Stimulated activated naive CD8-positive, alpha-beta T cell treated with anti-CD3 and anti-CD28 coated beads, Interleukin-15, Interleukin-2, amounts not matched to agents 100 U/mL and 50 U/mL, for 24 hours (primary cell): ENCODE data around the gene PTGIS.
"Not testable (repeated sequence)": the region's sequence is repeated elsewhere in the genome, so short reads cannot be mapped to it uniquely, and the experiment has no call there.

Source experiments
- ATAC-seq: fragments of 150-1000 bp; cut with Tn5 transposase; one replicate; pipeline ENCODE4 v1.10.0; 2021
- DNase-seq: peaks from one replicate; pipeline ENCODE4 v3.0.0; 2021

PTGIS gene

DNA sequence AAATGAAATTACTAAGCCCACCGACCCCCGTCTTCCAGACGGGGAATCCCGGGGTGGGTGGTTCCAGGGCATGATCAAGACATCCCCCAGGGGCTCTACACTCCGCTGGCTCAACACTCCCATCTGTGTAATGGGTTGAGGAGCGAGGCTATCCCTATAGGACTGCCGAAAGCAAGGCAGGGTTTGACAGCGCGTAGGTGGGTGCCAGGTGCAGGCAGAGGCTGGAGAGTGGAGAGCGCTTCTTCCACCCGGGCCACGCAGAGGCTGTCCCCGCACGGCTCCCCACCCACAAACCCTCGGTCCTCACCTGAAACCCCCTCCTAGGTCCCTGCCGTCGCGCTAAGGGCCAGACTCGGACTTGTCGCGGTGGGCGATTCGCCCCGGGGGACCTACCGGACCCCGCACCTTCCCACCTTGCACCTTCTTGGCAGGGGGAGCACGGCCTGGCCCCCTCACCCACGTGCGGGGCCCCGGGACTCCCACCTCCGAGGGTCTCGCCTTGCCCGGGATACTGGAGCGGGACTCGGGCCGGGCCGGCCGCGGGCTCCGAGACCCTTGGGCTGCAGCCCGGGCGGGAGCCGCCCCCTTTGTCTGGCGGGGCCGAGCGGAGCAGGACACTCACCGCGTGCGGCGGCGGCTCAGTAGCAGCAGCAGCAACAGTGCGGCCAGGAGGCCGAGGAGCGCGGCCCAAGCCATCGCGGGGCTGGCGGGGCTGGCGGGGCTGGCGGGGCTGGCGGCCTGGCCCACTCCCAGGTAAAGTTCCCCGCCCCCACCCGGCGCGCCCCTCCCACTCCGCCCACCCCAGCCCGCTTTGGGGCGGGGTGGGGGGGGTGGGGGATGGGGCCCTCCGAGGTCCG lies at the start of gene PTGIS:
PTGIS (minus strand) TSS at position 717 of the 857 bp plus-strand sequence; CDS start at position 696, 21 bp downstream.
- no peak for DNase-seq

DNA sequence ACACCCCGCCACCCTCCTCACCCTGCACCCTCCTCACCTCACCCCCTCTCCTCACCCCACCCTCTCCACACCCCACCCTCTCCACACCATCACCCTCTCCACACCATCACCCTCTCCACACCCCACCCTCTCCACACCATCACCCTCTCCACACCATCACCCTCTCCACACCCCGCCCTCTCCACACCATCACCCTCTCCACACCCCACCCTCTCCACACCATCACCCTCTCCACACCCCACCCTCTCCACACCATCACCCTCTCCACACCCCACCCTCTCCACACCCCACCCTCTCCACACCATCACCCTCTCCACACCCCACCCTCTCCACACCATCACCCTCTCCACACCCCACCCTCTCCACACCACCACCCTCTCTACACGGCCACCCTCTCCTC lies 49.5 kb upstream of the PTGIS start:
- not testable (repeated sequence) for ATAC-seq, DNase-seq

More for the DNA sequence above, at the start of gene PTGIS:
- ATAC-seq, result peak; percentile 33

DNA sequence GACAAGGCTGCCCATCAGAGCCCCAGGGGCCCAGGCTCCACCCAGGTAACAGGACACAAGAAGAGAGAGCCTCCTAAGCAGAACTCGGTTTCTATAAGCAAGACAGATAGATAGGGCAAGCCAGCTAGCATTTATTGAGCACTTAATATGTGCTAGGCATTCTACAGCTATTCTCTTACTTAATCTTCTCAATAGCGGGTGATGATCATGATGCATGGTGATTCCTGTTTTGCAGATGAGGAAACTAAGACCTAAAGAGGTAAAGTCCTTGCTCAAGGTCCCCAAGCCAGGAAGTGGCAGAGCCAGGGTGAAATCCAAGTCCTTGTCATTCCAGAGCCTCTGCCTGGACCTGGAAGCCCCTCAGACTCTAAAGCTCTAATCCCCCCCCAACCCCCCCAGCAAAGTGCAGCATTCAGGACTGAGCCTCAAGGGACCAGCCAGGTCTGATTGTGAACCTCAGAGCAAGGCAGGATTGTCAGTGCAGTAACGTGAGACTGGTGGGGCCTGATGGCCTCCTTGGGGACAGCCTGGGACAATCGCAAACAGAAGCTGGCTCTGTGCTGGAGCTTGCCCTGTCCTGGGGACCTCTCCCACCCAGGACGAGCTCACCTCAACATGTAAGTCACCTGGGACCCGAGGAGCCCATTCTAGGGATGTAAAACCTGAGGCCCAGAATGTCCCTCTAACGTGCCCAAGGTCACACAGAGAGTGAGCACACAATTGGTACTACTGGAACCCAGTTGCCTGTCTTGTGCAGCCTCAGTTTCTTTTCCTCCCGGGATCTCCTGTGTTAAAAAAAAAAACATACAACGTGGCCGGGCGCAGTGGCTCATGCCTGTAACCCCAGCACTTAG lies 48.4 kb upstream of the PTGIS start:
- no peak for DNase-seq

DNA sequence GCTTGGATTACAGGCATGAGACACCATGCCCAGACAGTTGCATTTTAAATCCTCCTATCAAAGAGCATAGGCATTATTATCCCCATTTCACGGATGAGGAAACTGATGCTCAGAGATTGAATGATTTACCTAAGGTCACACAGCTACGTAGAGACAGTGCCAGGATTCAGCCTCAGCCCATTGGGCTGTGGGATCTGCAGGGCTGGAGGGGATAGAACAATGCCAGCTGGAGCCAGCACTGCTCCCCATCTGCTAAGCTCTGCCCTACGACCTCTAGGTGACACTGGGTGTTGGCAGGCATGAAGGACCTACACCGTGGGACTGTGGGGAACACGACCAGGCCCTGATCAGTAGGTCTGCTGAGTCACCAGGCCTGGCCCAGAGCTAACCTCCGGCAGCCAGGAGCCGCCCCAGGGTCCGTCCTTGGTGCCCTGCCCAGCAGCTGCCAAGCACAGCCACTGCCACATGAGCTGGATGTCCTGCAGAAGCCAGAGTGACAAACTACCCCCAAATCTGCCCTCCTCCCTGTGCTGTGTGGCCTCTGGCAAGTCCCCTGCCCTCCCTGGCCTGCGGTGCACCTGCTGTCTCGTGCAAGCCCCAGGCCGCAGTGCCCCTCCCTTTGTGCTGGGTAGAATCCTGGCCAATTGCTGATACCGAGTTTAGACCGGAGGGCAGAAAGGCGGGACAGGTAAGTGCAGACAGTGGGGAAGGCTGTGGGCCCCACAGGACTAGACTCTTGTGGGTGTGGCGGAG lies 47.6 kb upstream of the PTGIS start:
- ATAC-seq, result no peak
- no peak for DNase-seq

More for the DNA sequence above, 48.4 kb upstream of the PTGIS start:
- no peak for ATAC-seq

DNA sequence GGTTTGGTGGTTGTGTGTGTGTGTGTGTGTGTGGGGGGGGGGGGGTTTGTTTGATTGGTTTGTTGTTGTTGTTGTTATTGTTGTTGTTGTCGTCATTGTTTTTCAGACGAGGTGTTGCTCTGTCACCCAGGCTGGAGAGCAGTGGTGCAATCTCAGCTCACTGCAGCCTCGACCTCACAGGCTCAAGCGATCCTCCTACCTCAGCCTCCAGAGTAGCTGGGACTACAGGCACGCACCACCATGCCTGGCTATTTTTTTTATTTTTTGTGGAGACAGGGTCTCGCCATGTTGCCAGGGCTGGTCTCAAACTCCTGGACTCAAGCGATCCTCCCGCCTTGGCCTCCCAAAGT lies 47.1 kb upstream of the PTGIS start:
- not testable (repeated sequence) for ATAC-seq, DNase-seq

DNA sequence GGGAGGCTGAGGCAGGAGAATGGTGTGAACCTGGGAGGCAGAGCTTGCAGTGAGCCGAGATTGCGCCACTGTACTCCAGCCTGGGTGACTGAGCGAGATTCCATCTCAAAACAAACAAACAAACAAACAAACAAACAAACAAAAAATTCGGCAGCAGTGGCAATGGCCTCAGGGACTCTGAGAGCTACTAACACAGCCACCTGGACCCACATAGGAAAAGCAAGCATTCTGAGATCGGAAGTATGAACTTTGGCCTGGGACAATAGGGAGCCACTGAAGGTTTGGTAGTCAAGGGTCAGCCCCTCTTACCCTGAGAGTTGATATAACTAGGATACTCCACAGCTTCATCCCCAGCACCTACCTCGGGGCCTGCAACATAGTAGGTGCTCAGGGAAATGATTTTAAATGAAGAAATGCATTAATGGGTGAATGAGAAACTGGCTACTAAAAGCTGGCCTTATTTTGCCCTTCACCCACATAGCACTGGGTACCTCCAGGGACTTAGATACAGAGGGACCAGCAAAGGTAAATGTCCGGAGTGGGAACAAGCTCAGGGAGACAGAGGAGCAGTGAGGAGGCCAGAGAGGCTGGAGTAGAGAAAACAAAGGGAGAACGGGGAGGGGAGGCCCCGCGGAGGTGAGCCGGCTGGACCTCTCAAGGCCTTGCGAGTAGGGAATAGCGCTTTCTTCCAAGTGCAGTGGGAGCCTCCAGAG lies 46.6 kb upstream of the PTGIS start:
- ATAC-seq (no peak), DNase-seq (no peak)

DNA sequence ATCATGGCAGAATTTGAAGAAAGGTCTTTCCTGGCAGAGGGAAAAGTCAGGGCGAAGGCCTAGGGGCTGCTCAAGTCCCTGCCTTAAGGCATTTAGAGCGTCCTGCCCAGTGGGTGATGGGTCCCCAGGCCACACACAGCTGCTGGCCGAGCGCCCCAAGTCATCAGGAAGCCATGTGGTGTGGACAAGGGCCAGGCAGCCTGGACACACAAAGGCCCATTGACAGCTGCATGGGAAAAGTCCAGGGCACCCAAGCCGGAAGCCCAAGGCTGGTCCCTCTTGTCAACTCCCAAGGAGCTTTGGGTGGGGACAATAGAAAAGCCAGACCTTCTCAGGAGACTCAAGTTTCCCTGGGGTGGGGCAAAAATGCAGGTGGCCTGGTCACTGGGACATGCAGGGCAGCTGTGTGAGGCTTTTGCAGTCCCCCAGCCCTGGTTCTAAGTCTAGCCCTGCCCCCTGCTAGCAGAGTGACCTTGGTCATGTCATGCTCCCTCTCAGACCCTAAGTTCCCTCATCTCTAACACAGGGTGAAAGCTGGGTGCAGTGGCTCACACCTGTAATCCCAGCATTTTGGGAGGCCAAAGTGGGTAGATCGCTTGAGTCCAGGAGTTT lies 44.3 kb upstream of the PTGIS start:
- DNase-seq (no peak), ATAC-seq (no peak)

DNA sequence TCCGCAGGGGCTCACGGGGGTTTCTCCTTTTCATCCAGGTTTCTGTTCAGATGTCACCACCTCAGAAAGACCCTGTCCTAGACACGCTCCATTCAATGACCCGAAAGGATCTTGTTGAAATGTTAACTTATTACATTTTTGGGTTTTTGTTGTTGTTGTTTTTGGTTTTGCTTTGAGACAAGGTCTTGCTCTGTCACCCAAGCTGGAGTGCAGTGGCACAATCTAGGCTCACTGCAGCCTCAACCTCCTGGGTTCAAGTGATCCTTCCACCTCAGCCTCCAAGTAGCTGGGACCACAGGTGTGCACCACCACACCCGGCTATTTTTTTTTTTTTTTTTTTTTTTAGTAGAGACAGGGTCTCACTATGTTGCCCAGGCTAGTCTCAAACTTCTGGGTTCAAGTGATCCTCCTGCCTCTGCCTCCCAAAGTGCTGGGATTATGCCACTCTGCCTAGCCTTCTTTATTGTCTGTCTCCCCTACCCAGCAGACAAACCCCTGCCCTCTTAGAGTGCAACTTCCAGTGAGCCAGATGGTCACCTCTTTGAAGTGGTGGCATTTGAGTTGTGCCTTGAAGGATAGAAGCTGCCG lies 43.7 kb upstream of the PTGIS start:
- not testable (repeated sequence) for DNase-seq, ATAC-seq

DNA sequence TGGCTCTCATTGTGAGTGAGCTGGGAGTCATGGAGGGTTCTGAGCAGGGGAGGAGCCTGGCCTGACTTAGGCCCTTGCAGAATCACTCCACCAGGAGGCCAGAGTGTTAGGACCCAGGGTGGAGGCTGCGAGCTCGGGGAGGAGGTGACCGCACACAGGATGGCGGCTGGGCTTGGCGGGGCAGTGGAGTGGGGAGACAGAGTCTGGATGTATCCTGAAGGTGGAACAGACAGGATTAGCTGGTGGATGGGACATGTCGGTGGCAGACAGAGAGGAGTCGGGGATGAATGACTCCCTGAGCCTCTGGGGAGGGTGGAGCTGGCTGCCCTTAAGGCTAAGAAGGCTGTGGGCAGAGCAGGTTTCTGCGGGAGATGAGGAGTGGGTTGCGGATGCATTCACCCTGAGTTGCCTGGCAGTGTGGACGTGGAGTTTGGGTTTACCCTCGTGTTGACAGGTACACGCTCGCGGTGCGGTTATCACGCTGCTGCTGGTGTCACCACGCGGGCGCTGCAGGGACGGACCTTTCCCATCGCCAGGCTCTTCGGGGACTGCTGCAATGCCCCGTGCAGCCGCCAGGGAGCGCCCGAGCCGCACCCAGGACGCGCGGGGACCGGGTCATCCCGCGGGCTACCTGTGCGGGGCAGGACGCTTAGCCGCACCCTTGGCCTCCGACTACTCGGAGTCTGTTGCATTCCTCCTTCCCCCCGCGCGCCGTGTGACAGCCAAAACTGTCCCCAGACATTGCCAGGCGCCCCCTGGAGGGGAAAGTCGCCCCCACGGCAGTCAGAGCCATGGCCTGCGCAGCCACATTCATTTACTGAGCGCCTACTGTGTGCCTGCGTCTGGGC lies 43.0 kb upstream of the PTGIS start:
- ATAC-seq (peak; percentile 76), DNase-seq (peak; percentile 86)

DNA sequence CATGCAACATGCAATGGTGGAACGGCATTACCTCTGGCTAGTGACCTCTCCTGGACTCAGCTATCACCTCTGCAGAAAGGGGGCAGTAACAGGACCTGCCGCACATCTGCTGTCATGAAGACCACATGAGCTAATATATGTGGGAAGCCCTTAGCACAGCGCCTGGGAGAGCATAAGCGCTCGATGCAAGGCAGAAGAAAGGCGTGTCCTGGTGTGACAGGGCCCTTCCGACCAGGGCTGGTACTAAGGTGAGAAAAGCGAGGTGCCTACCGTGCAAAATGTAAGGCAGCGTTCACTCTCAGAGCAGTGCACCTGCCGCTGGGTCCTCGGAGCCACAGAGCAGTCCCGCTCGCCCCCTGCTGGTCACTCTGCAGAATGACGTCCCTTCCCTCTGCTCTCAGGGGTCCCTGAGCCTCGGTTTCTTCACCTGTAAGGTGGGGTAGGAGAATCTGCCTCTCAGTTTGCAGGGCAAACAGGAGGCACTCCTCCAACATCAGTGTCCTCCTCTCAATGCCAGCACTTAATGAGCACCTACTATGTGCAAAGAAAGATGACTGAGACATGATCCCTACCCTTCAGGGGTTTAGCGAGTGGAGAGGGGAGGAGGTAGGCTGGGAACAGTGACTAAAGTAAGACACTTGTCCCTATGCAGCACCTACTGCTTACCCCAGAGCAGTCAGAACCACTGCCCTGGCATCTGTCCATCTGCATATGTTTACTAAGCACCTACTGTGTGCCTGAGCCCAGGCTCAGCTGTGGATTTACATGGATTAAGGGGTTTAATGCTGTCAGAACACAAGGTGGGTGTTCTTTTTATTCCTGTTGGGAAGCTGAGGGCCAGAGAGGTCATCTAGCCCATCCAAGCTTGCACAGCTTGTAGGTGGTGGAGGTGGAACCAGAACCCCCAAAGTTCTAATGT lies 41.1 kb upstream of the PTGIS start:
- peak; percentile 81 for DNase-seq
- ATAC-seq, result peak; percentile 72

DNA sequence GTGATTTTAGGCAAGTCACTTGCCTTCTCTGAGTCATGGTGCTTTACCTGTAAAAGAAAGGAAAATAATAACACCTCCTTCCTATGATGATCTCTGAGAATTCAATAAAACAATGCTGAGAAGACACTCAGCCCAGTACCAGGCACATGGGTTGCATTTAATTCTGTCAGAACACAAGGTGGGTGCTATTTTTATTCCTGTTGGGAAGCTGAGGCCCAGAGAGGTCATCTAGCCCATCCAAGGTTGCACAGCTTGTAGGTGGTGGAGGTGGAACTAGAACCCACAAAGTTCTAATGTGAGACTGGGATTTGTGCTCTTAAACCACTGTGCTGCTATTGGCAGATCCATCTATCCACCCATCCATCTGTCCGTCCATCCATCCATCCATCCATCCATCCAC lies 39.6 kb upstream of the PTGIS start:
- DNase-seq, result no peak
- no peak for ATAC-seq

DNA sequence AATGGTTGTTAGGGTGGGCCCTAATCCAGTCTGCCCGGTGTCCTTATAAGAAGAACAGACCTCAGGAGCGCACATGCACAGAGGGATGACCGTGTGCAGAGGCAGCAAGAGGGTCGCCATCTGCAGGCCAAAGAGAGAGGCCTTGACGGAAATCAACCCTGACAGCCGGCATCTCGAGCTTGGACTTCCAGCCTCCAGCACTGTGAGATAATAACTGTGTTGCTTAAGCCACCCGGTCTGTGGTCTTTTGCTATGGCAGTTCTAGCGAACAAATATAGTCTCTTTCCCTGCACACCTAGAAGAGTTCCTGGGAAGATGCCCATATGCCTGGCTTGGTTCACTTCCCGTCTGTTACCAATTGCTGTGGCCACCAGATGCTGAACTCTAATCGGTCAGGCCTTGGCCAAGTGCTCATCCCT lies 35.3 kb upstream of the PTGIS start:
- ATAC-seq (no peak), DNase-seq (no peak)

DNA sequence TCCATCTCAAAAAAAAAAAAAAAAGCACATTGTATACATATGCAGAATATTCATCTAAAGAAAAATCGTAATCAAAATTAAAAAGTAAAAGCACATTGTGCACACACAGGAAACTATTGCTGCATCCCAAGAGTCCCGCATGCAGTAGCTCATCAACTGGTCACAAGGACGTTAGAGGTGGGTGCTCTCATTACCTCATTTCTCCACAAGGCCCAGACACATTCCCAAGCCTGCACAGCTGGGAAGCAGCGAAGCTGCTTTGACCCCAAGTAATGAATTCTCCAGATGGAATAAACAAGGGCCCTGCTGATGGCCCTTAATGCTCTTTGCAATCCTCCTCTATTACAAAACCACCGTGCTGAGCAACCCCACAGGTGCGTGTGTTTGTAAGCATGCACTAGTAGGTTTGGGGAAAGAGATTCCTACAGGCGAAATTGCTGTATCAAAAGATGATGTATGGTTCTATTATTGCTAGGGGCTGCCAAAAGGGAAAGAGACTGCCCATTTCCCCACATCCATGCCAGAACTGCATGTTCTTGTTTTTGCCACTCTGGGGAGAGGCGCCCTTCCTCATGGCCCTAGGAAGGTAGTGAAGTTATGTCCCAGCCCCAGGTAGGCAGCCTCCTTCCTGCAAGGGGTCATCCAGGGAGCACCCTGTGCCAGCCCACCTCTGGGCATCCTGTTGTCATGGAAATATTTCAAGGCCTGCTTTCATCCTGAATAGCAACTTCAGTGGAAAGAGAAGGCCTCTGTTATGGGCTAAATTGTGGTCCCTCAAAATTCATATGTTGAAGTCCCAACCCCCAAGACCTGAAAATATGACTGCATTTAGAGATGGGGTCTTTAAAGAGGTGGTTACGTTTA lies 34.6 kb upstream of the PTGIS start:
- DNase-seq (no peak), ATAC-seq (no peak)

DNA sequence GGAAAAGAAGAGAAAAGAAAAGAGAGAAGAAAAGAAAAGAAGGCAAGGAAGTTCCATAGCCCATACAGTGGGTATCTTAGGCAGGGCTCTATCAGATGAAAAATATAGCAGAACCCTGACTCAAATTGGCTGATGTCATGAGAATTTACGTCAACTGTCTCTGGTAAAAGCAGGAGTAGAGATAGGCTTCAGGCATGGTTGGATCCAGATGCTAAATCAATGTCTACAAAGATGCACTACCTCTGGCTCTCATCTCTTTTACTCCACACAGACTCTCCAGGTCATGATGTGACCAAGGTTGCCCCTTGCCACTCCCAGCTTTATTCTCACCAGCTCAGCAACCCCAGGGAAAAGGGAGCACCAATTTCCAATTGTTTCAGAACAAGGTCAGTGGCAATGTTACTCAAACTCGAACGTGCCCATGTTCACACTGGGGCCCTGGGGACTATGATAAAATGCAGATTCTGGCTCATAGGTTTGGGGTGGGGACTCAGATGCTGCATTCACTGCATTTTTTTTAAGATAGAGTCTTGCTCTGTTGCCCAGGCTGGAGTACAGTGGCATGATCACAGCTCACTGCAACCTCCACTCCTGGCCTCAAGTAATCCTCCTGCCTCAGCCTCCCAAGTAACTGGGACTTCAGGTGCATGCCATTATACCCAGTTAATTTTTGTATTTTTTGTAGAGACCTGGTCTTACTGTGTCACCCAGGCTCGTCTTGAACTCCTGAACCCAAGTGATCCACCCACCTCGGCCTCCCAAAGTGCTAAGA lies 33.4 kb upstream of the PTGIS start:
- DNase-seq (no peak), ATAC-seq (no peak)

DNA sequence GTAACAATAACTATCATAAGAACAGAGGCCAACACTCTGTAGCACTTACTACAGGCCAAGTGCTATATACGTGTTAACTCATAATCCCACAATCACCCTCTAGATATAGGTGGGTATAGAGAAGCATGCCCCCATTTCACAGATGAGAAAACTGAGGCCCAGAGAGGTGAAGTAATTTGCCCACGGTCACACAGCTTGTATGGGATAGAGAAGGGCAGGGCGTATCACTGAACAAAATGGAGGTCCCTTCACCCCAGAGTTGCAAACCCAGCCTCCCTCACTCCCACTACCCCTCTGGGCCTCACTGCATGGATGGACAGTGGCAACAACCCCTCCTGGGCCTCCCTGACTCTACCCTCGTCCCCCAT lies 31.8 kb upstream of the PTGIS start:
- DNase-seq, result no peak
- no peak for ATAC-seq

DNA sequence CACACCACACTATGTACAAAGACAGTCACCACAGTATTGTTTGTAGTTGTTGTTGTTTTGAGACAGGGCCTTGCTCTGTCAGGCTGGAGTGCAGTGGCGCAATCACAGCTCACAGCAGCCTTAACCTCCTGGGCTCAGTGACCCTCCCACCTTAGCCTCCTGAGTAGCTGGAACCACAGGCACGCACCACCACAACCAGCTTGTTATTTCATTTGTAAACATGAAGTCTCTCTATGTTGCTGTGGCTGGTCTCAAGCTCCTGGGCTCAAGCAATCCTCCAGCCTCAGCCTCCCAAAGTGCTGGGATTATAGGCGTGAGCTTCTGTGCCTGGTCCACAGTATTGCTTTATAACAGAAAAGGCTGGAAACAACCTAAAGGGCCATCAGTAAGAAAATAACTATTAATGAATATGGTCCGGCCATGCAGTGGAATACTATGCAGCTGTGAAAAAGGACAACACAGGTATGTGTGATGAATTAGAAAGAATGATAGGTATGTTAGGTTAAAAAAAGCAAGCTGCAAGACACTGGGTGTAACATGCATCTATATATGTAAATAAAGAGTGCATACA lies 30.0 kb upstream of the PTGIS start:
- ATAC-seq, result no peak
- DNase-seq, result no peak
